Smooth muscle cell (in vitro differentiated cells): ENCODE results near the gene NAA30. TPM values are rescaled to one million over a fixed set of nuclear protein-coding genes. Genes with fewer than 3 reads are reported as not detected.

Experiments
- DNase-seq: peaks from one replicate; lab custom pipeline; 2025; ENCODE audit not compliant: unreplicated experiment; lab: John Stamatoyannopoulos, UW
- H2AFZ ChIP-seq: fragments of 200-600 bp; sonication (generic); 2 replicates; pipeline ENCODE4 v1.6.0; 2016; ENCODE audit warnings: antibody characterized with exemption, low read depth, mild to moderate bottlenecking
- H3F3A ChIP-seq: fragments of 200-600 bp; sonication (generic); 2 replicates; pipeline ENCODE4 v1.6.0; 2017; ENCODE audit warnings: antibody characterized with exemption, low read depth
- H3K27ac ChIP-seq: fragments of 200-600 bp; sonication (generic); 2 replicates; pipeline ENCODE4 v1.5.1; 2016; ENCODE audit warnings: low read depth, mild to moderate bottlenecking
- H3K27me3 ChIP-seq: fragments of 200-600 bp; sonication (generic); 2 replicates; pipeline ENCODE4 v1.6.1; 2016; ENCODE audit warnings: low read depth, mild to moderate bottlenecking
- H3K36me3 ChIP-seq: fragments of 200-600 bp; sonication (generic); 2 replicates; pipeline ENCODE4 v1.5.1; 2016; ENCODE audit warnings: low read depth
- H3K4me1 ChIP-seq: fragments of 200-600 bp; sonication (generic); 2 replicates; pipeline ENCODE4 v1.5.1; 2016; ENCODE audit warnings: low read depth
- H3K4me2 ChIP-seq: fragments of 200-600 bp; sonication (generic); 2 replicates; pipeline ENCODE4 v1.6.0; 2016; ENCODE audit warnings: mild to moderate bottlenecking
- H3K4me3 ChIP-seq: fragments of 200-600 bp; sonication (generic); 2 replicates; pipeline ENCODE4 v1.5.1; 2016; ENCODE audit warnings: mild to moderate bottlenecking
- H3K79me2 ChIP-seq: fragments of 200-600 bp; sonication (generic); 2 replicates; pipeline ENCODE4 v1.6.0; 2016; ENCODE audit warnings: low read depth, mild to moderate bottlenecking
- H3K9ac ChIP-seq: fragments of 200-600 bp; sonication (generic); 2 replicates; pipeline ENCODE4 v1.6.0; 2016; ENCODE audit warnings: low read depth
- H3K9me3 ChIP-seq: fragments of 200-600 bp; sonication (generic); replicated peaks from 2 replicates; pipeline ENCODE4 v1.5.1; 2016; ENCODE audit warnings: low read depth
- H4K20me1 ChIP-seq: fragments of 200-600 bp; sonication (generic); 2 replicates; pipeline ENCODE4 v1.6.0; 2016; ENCODE audit warnings: low read depth
- CTCF ChIP-seq: fragments of 200-600 bp; sonication (generic); IDR thresholded peaks from 2 replicates; pipeline ENCODE4 v1.5.1; 2017; ENCODE audit warnings: borderline replicate concordance, mild to moderate bottlenecking, antibody characterized with exemption; ENCODE audit not compliant: insufficient read depth, poor library complexity, severe bottlenecking
- WGBS: methylation state at CpG from one replicate; pipeline ENCODE4 v1.1.7; 2016; ENCODE audit warnings: low lambda C conversion rate; 5-methylcytosine and 5-hydroxymethylcytosine counted together
- polyA plus RNA-seq: library from polyadenylated mRNA; unstranded; fragments of >200 nt; fragmentation: Nextera tagmentation; extraction: Ambion mirVana; gene quantifications from 2 replicates; pipeline ENCODE4 v1.2.1, GENCODE V29; 2016
- total RNA-seq: library from RNA; depleted of rRNA; stranded (reverse); fragments of >200 nt; gene quantifications from 2 replicates; pipeline ENCODE4 v1.2.3, GENCODE V29; 2014

Gene NAA30
- total and polyA plus RNA-seq, 2 experiments from 2014 or later = 7.4 to 24.0 TPM

DNA sequence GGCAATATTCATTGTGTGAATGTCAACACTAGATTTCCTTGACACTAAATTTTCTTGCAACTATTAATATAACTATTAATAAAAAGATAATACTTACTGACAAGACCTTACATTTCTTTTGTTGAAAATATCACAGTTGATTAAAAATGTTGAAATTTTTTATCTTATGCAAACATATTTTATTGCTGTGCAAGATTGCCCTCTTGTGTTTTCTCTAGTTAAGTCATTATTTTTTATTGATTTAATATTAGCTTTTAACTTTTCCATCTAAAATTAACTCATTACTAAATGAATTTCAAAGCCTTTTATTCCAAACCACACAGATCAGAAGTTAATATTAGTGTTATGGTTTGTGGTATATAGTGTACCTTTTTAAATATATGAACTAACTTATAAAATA lies 11.7 kb upstream of the NAA30 start:
- H3K36me3 ChIP-seq = no peaks in the 10 kb centered on the region
- no peaks in the 10 kb centered on the region for H3K79me2 ChIP-seq
- peaks cover 7% of the 10 kb centered on the region for H3F3A ChIP-seq
- H2AFZ ChIP-seq = no peak overlapping the region
- no peaks in the 10 kb centered on the region for H3K27me3 ChIP-seq
- no peak overlapping the region for H3K9ac ChIP-seq
- H3K27ac ChIP-seq = no peak overlapping the region
- peak; percentile 10 for TF ChIP-seq CTCF
- H3K4me1 ChIP-seq = peaks cover 14% of the 10 kb centered on the region
- no peak overlapping the region for H3K4me2 ChIP-seq
- no peaks in the 10 kb centered on the region for H4K20me1 ChIP-seq
- no peak overlapping the region for H3K4me3 ChIP-seq
- DNase-seq = no peak
- no peaks in the 10 kb centered on the region for H3K9me3 ChIP-seq

GRCh38 chr14:57380935-57381334 lies 9.5 kb upstream of the NAA30 start:
- Histone ChIP-seq H3K4me1 (peaks cover 14% of the 10 kb centered on the region), H3K4me3 (no peak overlapping the region), H3K27ac (no peak overlapping the region), H4K20me1 (no peaks in the 10 kb centered on the region), H3K79me2 (no peaks in the 10 kb centered on the region), H3K9ac (no peak overlapping the region), H3K36me3 (no peaks in the 10 kb centered on the region), H3K9me3 (no peaks in the 10 kb centered on the region), H3K4me2 (peak overlapping the region; percentile 34), H2AFZ (peak overlapping the region; percentile 46), H3K27me3 (no peaks in the 10 kb centered on the region), H3F3A (peaks cover 7% of the 10 kb centered on the region)
- WGBS = 90% methylated on average over 3 of the region's 3 CpGs
- no peak for DNase-seq
- no peak for TF ChIP-seq CTCF

DNA sequence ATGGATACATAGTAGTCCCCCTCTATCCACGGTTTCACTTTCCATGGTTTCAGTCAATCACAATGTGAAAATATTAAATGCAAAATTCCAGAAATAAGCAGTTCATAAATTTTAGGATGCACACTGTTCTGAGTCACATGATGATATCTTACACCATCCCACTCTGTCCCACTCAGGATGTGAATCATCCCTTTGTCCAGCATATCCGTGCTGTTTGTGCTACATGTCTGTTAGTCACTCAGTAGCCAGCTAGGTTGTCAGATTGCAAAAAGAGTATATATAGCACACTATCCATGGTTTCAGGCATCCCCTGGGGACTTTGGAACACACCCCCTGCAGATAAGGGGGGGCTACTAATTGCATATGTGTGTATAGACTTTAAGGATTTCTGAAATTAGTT lies 8.1 kb upstream of the NAA30 start:
- no peak for DNase-seq
- WGBS = 48% methylated on average over 2 of the region's 2 CpGs
- no peaks in the 10 kb centered on the region for H3K36me3 ChIP-seq
- H3K27ac ChIP-seq = peak overlapping the region; percentile 51
- peak overlapping the region; percentile 13 for H2AFZ ChIP-seq
- H3K4me2 ChIP-seq = peak overlapping the region; percentile 54
- peaks cover 14% of the 10 kb centered on the region for H3K4me1 ChIP-seq
- peaks cover 7% of the 10 kb centered on the region for H3F3A ChIP-seq
- H3K27me3 ChIP-seq = no peaks in the 10 kb centered on the region
- no peaks in the 10 kb centered on the region for H3K79me2 ChIP-seq
- no peaks in the 10 kb centered on the region for H3K9me3 ChIP-seq
- TF ChIP-seq CTCF = no peak
- no peak overlapping the region for H3K4me3 ChIP-seq
- H4K20me1 ChIP-seq = no peaks in the 10 kb centered on the region
- no peak overlapping the region for H3K9ac ChIP-seq

GRCh38 chr14:57383125-57383745 lies 7.2 kb upstream of the NAA30 start:
- H3K4me1 ChIP-seq = peaks cover 14% of the 10 kb centered on the region
- H3K27me3 ChIP-seq = no peaks in the 10 kb centered on the region
- no peak overlapping the region for H3K9ac ChIP-seq
- no peak overlapping the region for H3K4me3 ChIP-seq
- peaks cover 7% of the 10 kb centered on the region for H3F3A ChIP-seq
- no peaks in the 10 kb centered on the region for H3K9me3 ChIP-seq
- no peaks in the 10 kb centered on the region for H3K36me3 ChIP-seq
- peak overlapping the region; percentile 51 for H3K27ac ChIP-seq
- TF ChIP-seq CTCF = no peak
- H3K4me2 ChIP-seq = no peak overlapping the region
- H3K79me2 ChIP-seq = no peaks in the 10 kb centered on the region
- no peaks in the 10 kb centered on the region for H4K20me1 ChIP-seq
- H2AFZ ChIP-seq = peak overlapping the region; percentile 13
- DNase-seq = no peak
